H1 (cell line): ENCODE data around the gene HMOX2.

Source experiments
- CTCF ChIP-seq, 3 experiments: IDR thresholded peaks; 1 replicate in 2 of 3; 2 replicates in 1 of 3; pipeline versions ENCODE4 v1.5.1 to v1.6.1; 2011; ENCODE audit warnings: low read length in 3 of 3, mild to moderate bottlenecking in 3 of 3, inconsistent platforms in 2 of 3, low read depth in 1 of 3, moderate library complexity in 1 of 3; ENCODE audit not compliant: insufficient read depth in 1 of 3; ENCODE audit errors: control extremely low read depth in 1 of 3
- EP300 ChIP-seq, 2 experiments: IDR thresholded peaks; 1 replicate in 1 of 2; 2 replicates in 1 of 2; pipeline ENCODE4 v1.6.1; 2011 to 2012; ENCODE audit warnings: low read depth in 2 of 2, low read length in 2 of 2, mild to moderate bottlenecking in 2 of 2, borderline replicate concordance in 1 of 2, inconsistent platforms in 1 of 2, moderate library complexity in 1 of 2
- EZH2 ChIP-seq: fragments of 200-600 bp; sonication (generic); IDR thresholded peaks from 2 replicates; pipeline ENCODE4 v1.7.1; 2012; ENCODE audit warnings: low read depth, mild to moderate bottlenecking, moderate library complexity, low read length, inconsistent platforms; ENCODE audit not compliant: severe bottlenecking
- GTF2F1 ChIP-seq: IDR thresholded peaks from 2 replicates; pipeline ENCODE4 v1.6.1; 2012; ENCODE audit warnings: low read depth, low read length, improper control_type of control experiment, borderline replicate concordance
- HDAC6 ChIP-seq: IDR thresholded peaks from one replicate; pipeline ENCODE4 v1.7.1; 2012; ENCODE audit warnings: low read depth, mild to moderate bottlenecking, inconsistent platforms, low read length, moderate library complexity
- POLR2AphosphoS5 ChIP-seq: IDR thresholded peaks from 2 replicates; pipeline ENCODE4 v1.6.1; 2011; ENCODE audit warnings: low read depth, low read length
- TF ChIP-seq, protein P1 (sequence below): IDR thresholded peaks from 2 replicates; pipeline ENCODE4 v1.6.1; 2011; ENCODE audit warnings: low read length, improper control_type of control experiment

DNA sequence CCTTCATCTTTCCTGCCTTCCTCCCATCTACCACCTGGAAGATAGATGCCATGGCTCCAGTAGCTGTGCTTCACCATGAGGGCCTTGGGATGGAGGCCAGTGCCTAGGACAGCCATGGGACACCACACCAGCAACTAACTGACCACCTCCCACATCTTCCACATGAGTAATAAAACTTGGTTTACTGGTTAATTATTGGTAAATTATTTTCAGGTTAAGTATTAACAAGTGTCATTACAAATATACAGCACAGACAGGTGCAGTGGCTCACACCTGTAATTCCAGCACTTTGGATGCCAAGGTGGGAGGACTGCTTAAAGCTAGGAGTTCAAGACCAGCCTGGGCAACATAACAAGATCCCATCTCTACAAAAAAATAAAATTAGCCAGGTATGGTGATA is 48.4 kb downstream of the HMOX2 start:
- TF ChIP-seq CTCF (IDR thresholded peaks at IDR 0.05; ENCODE audit: control extremely low read depth in 1 of 3, insufficient read depth in 1 of 3, low read depth in 1 of 3, low read length in 3 of 3), result no peak
- TF ChIP-seq POLR2AphosphoS5, result no peak
- TF ChIP-seq EZH2, result no peak
- TF ChIP-seq HDAC6, result no peak
- TF ChIP-seq, protein P1, sequence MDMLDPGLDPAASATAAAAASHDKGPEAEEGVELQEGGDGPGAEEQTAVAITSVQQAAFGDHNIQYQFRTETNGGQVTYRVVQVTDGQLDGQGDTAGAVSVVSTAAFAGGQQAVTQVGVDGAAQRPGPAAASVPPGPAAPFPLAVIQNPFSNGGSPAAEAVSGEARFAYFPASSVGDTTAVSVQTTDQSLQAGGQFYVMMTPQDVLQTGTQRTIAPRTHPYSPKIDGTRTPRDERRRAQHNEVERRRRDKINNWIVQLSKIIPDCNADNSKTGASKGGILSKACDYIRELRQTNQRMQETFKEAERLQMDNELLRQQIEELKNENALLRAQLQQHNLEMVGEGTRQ, result no peak
- TF ChIP-seq EP300 (IDR thresholded peaks at IDR 0.05; ENCODE audit: borderline replicate concordance in 1 of 2, low read depth in 2 of 2, low read length in 2 of 2), result no peak
- no peak for TF ChIP-seq GTF2F1
